T-cell (primary cell): Measurements from ENCODE around the gene AFF4. TPM values are rescaled to one million over a fixed set of nuclear protein-coding genes. Genes with fewer than 3 reads are reported as not detected.

Experiments
- ATAC-seq, 4 experiments: fragments of 200-7000 bp in 3 of 4; fragments of 150-1000 bp in 1 of 4; cut with Tn5 transposase; replicated peaks in 1 of 4; 1 replicate in 3 of 4; 2 replicates in 1 of 4; pipeline ENCODE4 v1.10.0; 2021; ENCODE audit warnings: moderate library complexity in 3 of 4, mild to moderate bottlenecking in 2 of 4, moderate number of reproducible peaks in 1 of 4
- CTCF ChIA-PET, 2 donors: fragments of 300-600 bp; sonication (Branson Sonifier 250); formaldehyde crosslinking; loops; one replicate each; lab custom pipeline; 2022; ENCODE audit warnings: antibody characterized with exemption in 2 of 2; lab: Charles Lee
- POLR2A ChIA-PET, 2 donors: fragments of 300-600 bp; sonication (Branson Sonifier 250); formaldehyde crosslinking; loops; one replicate each; lab custom pipeline; 2022; ENCODE audit warnings: antibody characterized with exemption in 2 of 2; lab: Charles Lee
- DNase-seq, 35 experiments: peaks; one replicate each; pipeline versions ENCODE4 v3.0.0 to v3.0.0-alpha.2; 2013 to 2023
- H3K27ac ChIP-seq: one replicate; pipeline ENCODE4 v1.5.1; 2013; ENCODE audit warnings: low read length
- H3K27me3 ChIP-seq, 2 experiments: replicated peaks in 1 of 2; 1 replicate in 1 of 2; 2 replicates in 1 of 2; pipeline versions ENCODE4 v1.6.1 to v1.7.0; 2013; ENCODE audit warnings: low read length in 1 of 2, mixed read lengths in 1 of 2; ENCODE audit not compliant: control insufficient read depth in 2 of 2, insufficient read depth in 2 of 2; ENCODE audit errors: extremely low read depth in 1 of 2
- H3K36me3 ChIP-seq, 2 donors: 1 replicate in 1 of 2; 2 replicates in 1 of 2; pipeline versions ENCODE4 v1.6.1 to v1.7.0; 2013; ENCODE audit warnings: low read length in 1 of 2; ENCODE audit not compliant: control insufficient read depth in 2 of 2, insufficient read depth in 1 of 2; ENCODE audit errors: extremely low read depth in 1 of 2
- H3K4me1 ChIP-seq, 2 experiments: 1 replicate in 1 of 2; 2 replicates in 1 of 2; pipeline versions ENCODE4 v1.6.1 to v1.7.0; 2013; ENCODE audit warnings: low read length in 2 of 2, mixed read lengths in 1 of 2; ENCODE audit not compliant: insufficient read depth in 2 of 2, control insufficient read depth in 1 of 2; ENCODE audit errors: extremely low read depth in 1 of 2
- H3K4me3 ChIP-seq, 2 donors: 1 replicate in 1 of 2; 2 replicates in 1 of 2; pipeline versions ENCODE4 v1.5.1 to v1.7.0; 2013; ENCODE audit warnings: mild to moderate bottlenecking in 2 of 2, low read length in 1 of 2, moderate library complexity in 1 of 2; ENCODE audit not compliant: control insufficient read depth in 1 of 2; ENCODE audit errors: extremely low read depth in 1 of 2
- H3K9me3 ChIP-seq: 2 replicates; pipeline ENCODE4 v1.7.0; 2013
- H3K27ac Mint-ChIP-seq, 2 donors: one replicate each; pipeline ENCODE4 v1.8.0; 2020 to 2021; ENCODE audit warnings: mild to moderate bottlenecking in 2 of 2, mixed read lengths in 2 of 2
- H3K27me3 Mint-ChIP-seq, 2 donors: one replicate each; pipeline ENCODE4 v1.8.0; 2021 to 2022; ENCODE audit warnings: mixed read lengths in 2 of 2
- H3K36me3 Mint-ChIP-seq: one replicate; pipeline ENCODE4 v1.8.0; 2021; ENCODE audit warnings: mixed read lengths
- H3K4me1 Mint-ChIP-seq, 3 donors: one replicate each; pipeline ENCODE4 v1.8.0; 2020 to 2022; ENCODE audit warnings: mixed read lengths in 3 of 3, mild to moderate bottlenecking in 1 of 3
- H3K4me3 Mint-ChIP-seq, 3 donors: one replicate each; pipeline ENCODE4 v1.8.0; 2020 to 2022; ENCODE audit warnings: mild to moderate bottlenecking in 3 of 3, mixed read lengths in 3 of 3, moderate library complexity in 3 of 3
- H3K9me3 Mint-ChIP-seq, 3 donors: one replicate each; pipeline ENCODE4 v1.8.0; 2020 to 2022; ENCODE audit warnings: mixed read lengths in 3 of 3
- WGBS: methylation state at CpG from one replicate; pipeline ENCODE4 v1.1.5; 2013; ENCODE audit warnings: missing lambda C conversion rate; ENCODE audit not compliant: insufficient coverage; 5-methylcytosine and 5-hydroxymethylcytosine counted together
- total RNA-seq, 35 experiments: library from RNA in 6 of 35; stranded (reverse) in 6 of 35; fragments of 120-200 nt in 1 of 35; gene quantifications; one replicate each; pipeline versions ENCODE4 v1.2.1 to v1.2.4 and lab custom pipeline; 2013 to 2026

Gene AFF4
- total RNA-seq, 5 donors from 2014 or later (not counting 1 experiment from before 2014, with no cell fraction given) = 44.2 to 74.1 (median 53.0) TPM

- no peak overlapping the region for H3K27ac Mint-ChIP-seq
- H3K9me3 Mint-ChIP-seq = no peaks in the 10 kb centered on the region
- DNase-seq (no peak), ATAC-seq (no peak)
- no peaks in the 10 kb centered on the region for H3K36me3 Mint-ChIP-seq
- no peak overlapping the region for H3K4me3 ChIP-seq
- no CpG with 5 or more reads among the region's 1 CpG for WGBS
- H3K9me3 ChIP-seq = no peaks in the 10 kb centered on the region
- no peaks in the 10 kb centered on the region for H3K36me3 ChIP-seq
- POLR2A ChIA-PET = interaction anchor here in 1 of 2 donors (0.6 kb wide), 1 partner anchor 41 kb away, joined by 4 read pairs; the partner anchor contains the start of gene SOWAHA
- CTCF ChIA-PET = interaction anchor here in 1 of 2 donors (0.6 to 0.7 kb wide), 2 partner anchors 29 to 642 kb away, joined by 3 read pairs; no protein-coding TSS in a partner anchor
- H3K27me3 Mint-ChIP-seq = peaks cover 3 to 7% of the 10 kb centered on the region in 2 donors
- no peak overlapping the region for H3K4me3 Mint-ChIP-seq
- no peak overlapping the region for H3K27ac ChIP-seq
- no peaks in the 10 kb centered on the region for H3K4me1 ChIP-seq
- H3K27me3 ChIP-seq = peaks cover 0 to 16% of the 10 kb centered on the region in 2 experiments
- H3K4me1 Mint-ChIP-seq = peaks cover 0 to 2% (median 0%) of the 10 kb centered on the region in 3 donors
Measured at GRCh38 chr5:132853790-132854189, 109.6 kb downstream of the AFF4 start.

- Mint-ChIP-seq H3K9me3 (no peaks in the 10 kb centered on the region), H3K4me1 (peaks cover 0 to 2% (median 0%) of the 10 kb centered on the region in 3 donors), H3K27ac (no peak overlapping the region), H3K4me3 (no peak overlapping the region), H3K27me3 (peaks cover 3 to 5% of the 10 kb centered on the region in 2 donors), H3K36me3 (no peaks in the 10 kb centered on the region)
- no CpG with 5 or more reads among the region's 3 CpGs for WGBS
- H3K27me3 ChIP-seq = peaks cover 0 to 16% of the 10 kb centered on the region in 2 experiments
- no peak overlapping the region for H3K27ac ChIP-seq
- ATAC-seq = no peak
- no peak overlapping the region for H3K4me3 ChIP-seq
- POLR2A ChIA-PET = interaction anchor here in 1 of 2 donors (0.6 kb wide), 1 partner anchor 40 kb away, joined by 4 read pairs; the partner anchor contains the start of gene SOWAHA
- CTCF ChIA-PET = interaction anchor here in 1 of 2 donors (0.6 kb wide), 1 partner anchor 641 kb away, joined by 3 read pairs; no protein-coding TSS in a partner anchor
- H3K9me3 ChIP-seq = no peaks in the 10 kb centered on the region
- H3K36me3 ChIP-seq = no peaks in the 10 kb centered on the region
- H3K4me1 ChIP-seq = no peaks in the 10 kb centered on the region
- DNase-seq = no peak
Measured at GRCh38 chr5:132853323-132853722, 110.1 kb downstream of the AFF4 start.

GRCh38 chr5:132850066-132850465 lies 113.4 kb downstream of the AFF4 start:
- H3K36me3 ChIP-seq = no peaks in the 10 kb centered on the region
- H3K9me3 Mint-ChIP-seq = no peaks in the 10 kb centered on the region
- peaks cover 0 to 1% of the 10 kb centered on the region in 2 donors for H3K27me3 Mint-ChIP-seq
- no peaks in the 10 kb centered on the region for H3K9me3 ChIP-seq
- ChIA-PET POLR2A (no interaction called here), CTCF (interaction anchor here in 1 of 2 donors (0.6 kb wide), 1 partner anchor 19 kb away, joined by 6 read pairs; no protein-coding TSS in a partner anchor)
- H3K27ac Mint-ChIP-seq = no peak overlapping the region
- no CpG with 5 or more reads among the region's 2 CpGs for WGBS
- peaks cover 0 to 2% (median 0%) of the 10 kb centered on the region in 3 donors for H3K4me1 Mint-ChIP-seq
- H3K4me3 Mint-ChIP-seq = no peak overlapping the region
- no peak overlapping the region for H3K4me3 ChIP-seq
- no peak overlapping the region for H3K27ac ChIP-seq
- no peaks in the 10 kb centered on the region for H3K4me1 ChIP-seq
- ATAC-seq = no peak
- no peaks in the 10 kb centered on the region for H3K27me3 ChIP-seq
- H3K36me3 Mint-ChIP-seq = no peaks in the 10 kb centered on the region
- DNase-seq = no peak

GRCh38 chr5:132849347-132849746 lies 114.1 kb downstream of the AFF4 start:
- ATAC-seq (no peak), DNase-seq (no peak)
- no peaks in the 10 kb centered on the region for H3K27me3 ChIP-seq
- no peaks in the 10 kb centered on the region for H3K9me3 Mint-ChIP-seq
- peaks cover 0 to 1% of the 10 kb centered on the region in 2 donors for H3K27me3 Mint-ChIP-seq
- ChIA-PET CTCF (interaction anchor here in 1 of 2 donors (1.4 kb wide), 1 partner anchor 10 kb away, joined by 3 read pairs; no protein-coding TSS in a partner anchor), POLR2A (no interaction called here)
- no peak overlapping the region for H3K4me3 ChIP-seq
- H3K4me1 ChIP-seq = no peaks in the 10 kb centered on the region
- no peaks in the 10 kb centered on the region for H3K36me3 ChIP-seq
- H3K36me3 Mint-ChIP-seq = no peaks in the 10 kb centered on the region
- peaks cover 0 to 2% (median 0%) of the 10 kb centered on the region in 3 donors for H3K4me1 Mint-ChIP-seq
- no peaks in the 10 kb centered on the region for H3K9me3 ChIP-seq
- H3K27ac Mint-ChIP-seq = no peak overlapping the region
- H3K27ac ChIP-seq = no peak overlapping the region
- 83% methylated on average over 1 of the region's 1 CpG for WGBS
- no peak overlapping the region for H3K4me3 Mint-ChIP-seq

- no peak for DNase-seq
- Mint-ChIP-seq H3K4me3 (no peak overlapping the region), H3K36me3 (no peaks in the 10 kb centered on the region), H3K9me3 (no peaks in the 10 kb centered on the region), H3K4me1 (no peaks in the 10 kb centered on the region), H3K27ac (no peak overlapping the region), H3K27me3 (peaks cover 0 to 1% of the 10 kb centered on the region in 2 donors)
- Histone ChIP-seq H3K9me3 (no peaks in the 10 kb centered on the region), H3K4me1 (no peaks in the 10 kb centered on the region), H3K27ac (no peak overlapping the region), H3K4me3 (no peak overlapping the region), H3K27me3 (no peaks in the 10 kb centered on the region), H3K36me3 (no peaks in the 10 kb centered on the region)
- CTCF ChIA-PET = interaction anchor here (1.1 to 1.4 kb wide), 2 partner anchors 11 to 19 kb away, joined by 3 read pairs; no protein-coding TSS in a partner anchor
- POLR2A ChIA-PET = no interaction called here
- WGBS = 100% methylated on average over 1 of the region's 8 CpGs
- ATAC-seq = no peak
Measured at GRCh38 chr5:132848270-132848669, 115.2 kb downstream of the AFF4 start.

- 97% methylated on average over 4 of the region's 4 CpGs for WGBS
- Mint-ChIP-seq H3K27ac (no peak overlapping the region), H3K4me3 (no peak overlapping the region), H3K36me3 (no peaks in the 10 kb centered on the region), H3K4me1 (no peaks in the 10 kb centered on the region), H3K27me3 (no peaks in the 10 kb centered on the region), H3K9me3 (no peaks in the 10 kb centered on the region)
- no peak overlapping the region for H3K27ac ChIP-seq
- H3K4me1 ChIP-seq = no peaks in the 10 kb centered on the region
- no peak overlapping the region for H3K4me3 ChIP-seq
- no peak for ATAC-seq
- CTCF ChIA-PET = no interaction called here
- no peak for DNase-seq
- no peaks in the 10 kb centered on the region for H3K9me3 ChIP-seq
- POLR2A ChIA-PET = interaction anchor here (0.5 to 0.7 kb wide), 2 partner anchors 387 to 521 kb away, joined by 3 to 5 read pairs; no protein-coding TSS in a partner anchor
- peaks cover 0 to 3% of the 10 kb centered on the region in 2 experiments for H3K27me3 ChIP-seq
- no peaks in the 10 kb centered on the region for H3K36me3 ChIP-seq
Measured at GRCh38 chr5:132841305-132841704, 122.1 kb downstream of the AFF4 start.
